Raji (cell line): ENCODE results near the gene GRAMD1A.

Experiments
- POLR2A ChIP-seq: IDR thresholded peaks from 2 replicates; pipeline ENCODE4 v1.6.1; 2011; ENCODE audit warnings: low read depth, low read length, control low read depth; ENCODE audit not compliant: insufficient read depth

GRAMD1A gene

GRCh38 chr19:35053667-35054293 is 53.7 kb downstream of the GRAMD1A start:
- no peak for TF ChIP-seq POLR2A

- no peak for TF ChIP-seq POLR2A
Measured at GRCh38 chr19:35054626-35055025, 54.5 kb downstream of the GRAMD1A start.

- no peak for TF ChIP-seq POLR2A
Measured at GRCh38 chr19:35055715-35056179, 55.6 kb downstream of the GRAMD1A start.

GRCh38 chr19:35056513-35057063 is 56.5 kb downstream of the GRAMD1A start:
- no peak for TF ChIP-seq POLR2A

- no peak for TF ChIP-seq POLR2A
Measured at GRCh38 chr19:35058370-35058769, 58.2 kb downstream of the GRAMD1A start.

- no peak for TF ChIP-seq POLR2A
Measured at GRCh38 chr19:35059006-35059798, 59.1 kb downstream of the GRAMD1A start.

- TF ChIP-seq POLR2A: no peak
Measured at GRCh38 chr19:35059799-35060091, 59.6 kb downstream of the GRAMD1A start.

GRCh38 chr19:35060160-35060855 is 60.2 kb downstream of the GRAMD1A start:
- no peak for TF ChIP-seq POLR2A

- no peak for TF ChIP-seq POLR2A
Measured at GRCh38 chr19:35061583-35062373, 61.7 kb downstream of the GRAMD1A start.

GRCh38 chr19:35062942-35063341 is 62.8 kb downstream of the GRAMD1A start:
- no peak for TF ChIP-seq POLR2A

GRCh38 chr19:35063940-35064818 is 64.1 kb downstream of the GRAMD1A start:
- no peak for TF ChIP-seq POLR2A

GRCh38 chr19:35065574-35065973 is 65.5 kb downstream of the GRAMD1A start:
- TF ChIP-seq POLR2A: no peak

GRCh38 chr19:35066121-35066520 is 66.0 kb downstream of the GRAMD1A start:
- TF ChIP-seq POLR2A: no peak
